Forelimb muscle (tissue), 1 donor: Measurements from ENCODE around the gene TASP1. TPM values are rescaled to one million over a fixed set of nuclear protein-coding genes. Genes with fewer than 3 reads are reported as not detected.

Experiments
- DNase-seq: peaks from one replicate; pipeline ENCODE4 v3.0.0-alpha.2; 2013; ENCODE audit warnings: low read depth
- polyA plus RNA-seq: library from polyadenylated mRNA; unstranded; fragments of 120-200 nt; gene quantifications from one replicate; pipeline ENCODE4 v1.2.1, GENCODE V29; 2013; ENCODE audit not compliant: insufficient read length

The TASP1 gene
- polyA plus RNA-seq, 1 donor, result 6.6 TPM

DNA sequence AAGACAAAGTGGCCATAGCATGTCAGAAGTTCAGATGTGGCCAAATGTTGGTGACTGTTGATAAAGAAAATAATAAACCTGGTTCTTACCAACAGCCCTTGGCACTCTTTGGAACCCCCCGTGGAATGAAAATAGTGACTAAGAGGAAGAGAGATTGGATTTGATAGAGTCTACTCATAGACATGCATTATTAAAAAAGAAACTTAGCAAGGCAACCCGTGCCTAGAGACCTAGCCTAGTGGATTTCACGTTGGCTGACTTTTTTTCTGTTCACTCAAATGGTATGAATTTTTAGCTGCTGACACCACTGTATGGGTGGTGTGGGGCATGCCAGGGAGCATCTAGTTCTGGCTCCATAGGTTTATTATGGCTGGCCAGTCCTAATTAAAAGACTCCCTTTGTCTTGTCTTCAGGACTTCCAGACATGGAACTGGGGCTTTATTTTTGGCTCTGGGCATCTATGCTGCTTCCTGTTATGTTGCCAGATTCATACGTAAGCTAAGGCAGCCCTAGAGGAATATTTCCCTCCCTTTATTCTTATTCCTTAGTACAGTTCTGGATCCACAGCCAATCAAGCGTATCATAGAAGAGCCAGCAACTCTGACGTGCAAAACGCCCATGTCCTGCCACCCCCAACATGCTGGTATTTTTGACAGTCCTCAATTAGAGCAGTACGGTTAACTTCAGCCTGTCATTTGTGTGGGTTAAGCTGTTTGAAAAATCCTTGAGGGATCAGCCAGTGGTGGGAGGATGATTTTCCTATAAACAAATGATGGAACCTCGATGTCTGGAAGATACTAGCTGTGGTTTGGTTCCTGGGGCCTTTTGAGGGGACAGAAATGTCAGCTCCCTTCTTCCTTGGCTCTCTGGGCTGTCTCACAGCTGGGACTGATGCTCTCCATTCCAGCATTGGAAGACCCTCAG, 290.2 kb downstream of the TASP1 start:
- no peak for DNase-seq

GRCh38 chr20:13344671-13345070, 294.1 kb downstream of the TASP1 start:
- no peak for DNase-seq

DNA sequence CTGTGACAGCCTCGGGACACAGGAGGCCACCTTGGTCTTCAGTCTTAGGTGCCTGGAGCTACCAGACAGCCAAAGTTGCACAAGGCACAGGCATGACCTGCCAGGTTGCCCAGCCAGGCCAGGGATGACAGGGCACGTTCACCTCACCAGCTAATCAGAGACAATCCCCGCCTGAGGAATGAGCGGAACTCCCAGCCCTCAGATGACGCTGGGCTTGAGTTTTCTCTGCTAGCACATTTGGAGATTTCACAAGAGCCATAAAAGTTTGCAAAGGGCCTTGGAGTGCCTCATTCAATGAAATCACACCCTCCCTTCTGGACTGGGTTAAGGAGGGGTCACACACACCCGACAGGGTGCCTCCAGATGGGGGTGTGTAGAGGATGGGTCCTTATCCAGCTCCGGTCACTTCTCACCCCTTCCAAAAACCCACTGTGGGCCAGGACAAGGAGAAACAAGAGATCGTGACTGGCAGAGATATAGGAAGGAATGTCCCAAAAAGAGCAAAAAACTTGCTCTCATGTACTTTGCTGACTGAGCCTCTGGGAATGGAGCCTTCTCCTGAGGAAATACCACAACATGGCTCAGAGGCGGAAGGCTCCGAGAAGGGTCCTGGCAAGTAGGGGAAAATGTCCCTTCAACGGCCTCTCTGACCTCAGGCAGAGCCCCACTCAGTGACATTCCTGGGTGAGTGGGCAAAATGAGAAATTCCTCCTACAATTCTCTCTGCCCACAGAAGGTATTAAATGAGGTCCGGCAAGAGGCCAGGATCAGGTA, 296.1 kb downstream of the TASP1 start:
- DNase-seq, result no peak

DNA sequence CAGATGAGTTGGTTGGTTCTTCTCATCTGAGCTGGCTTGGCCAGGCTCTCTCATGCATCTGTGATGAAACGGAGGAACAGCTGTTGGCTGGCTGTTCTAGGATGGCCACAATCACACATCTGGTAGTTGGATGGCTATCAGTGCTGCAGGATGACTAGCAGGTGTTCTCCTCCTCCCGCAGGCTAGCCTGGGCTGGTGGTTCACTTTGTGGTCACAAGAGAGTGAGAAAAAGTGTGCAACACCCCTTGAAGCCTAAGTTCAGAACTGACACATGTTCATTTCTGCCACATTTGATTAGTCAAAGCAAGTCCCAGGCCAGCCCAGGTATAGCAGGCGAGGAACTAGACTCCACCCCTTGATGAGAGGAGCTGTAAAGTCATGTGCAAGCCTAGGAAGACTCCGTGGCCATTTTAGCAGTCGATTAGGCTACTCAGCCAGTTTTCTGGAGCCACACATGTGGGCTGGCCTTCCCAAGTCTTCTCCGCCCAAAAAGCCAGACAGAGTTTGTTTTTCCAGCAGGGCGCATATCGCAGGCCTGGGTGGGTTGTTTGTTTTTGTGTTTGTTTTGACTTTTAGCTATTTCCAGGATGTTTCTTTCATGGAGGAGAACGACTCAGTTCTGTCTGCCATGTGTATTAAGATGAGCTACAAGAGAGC, 296.9 kb downstream of the TASP1 start:
- DNase-seq, result no peak

GRCh38 chr20:13340088-13340487, 298.6 kb downstream of the TASP1 start:
- no peak for DNase-seq

Other genes starting within 250 kb of the TASP1 start
- gene ESF1, start 146.0 kb upstream of the TASP1 start, polyA plus RNA-seq, result 14.5 TPM
- 20.9 TPM for gene NDUFAF5, start 146.1 kb upstream of the TASP1 start, polyA plus RNA-seq